Ammon's horn (tissue), 1 donor: ENCODE measurements around the gene GABRQ.
A peak's percentile ranks its signal among the peaks of the same experiment; 100 is the strongest.

Experiments
- DNase-seq: peaks from one replicate; pipeline ENCODE4 v3.0.0-alpha.2; 2016; ENCODE audit warnings: low spot score

Gene GABRQ

GRCh38 chrX:152637649-152638442 lies at the start of gene GABRQ:
GABRQ (plus strand) TSS chrX:152637895; CDS start chrX:152638203, 308 bp downstream.
- peak; percentile 54 for DNase-seq

- DNase-seq, result no peak
These were observed 49.5 kb upstream of the GABRQ start for GRCh38 chrX:152588206-152588605.

DNA sequence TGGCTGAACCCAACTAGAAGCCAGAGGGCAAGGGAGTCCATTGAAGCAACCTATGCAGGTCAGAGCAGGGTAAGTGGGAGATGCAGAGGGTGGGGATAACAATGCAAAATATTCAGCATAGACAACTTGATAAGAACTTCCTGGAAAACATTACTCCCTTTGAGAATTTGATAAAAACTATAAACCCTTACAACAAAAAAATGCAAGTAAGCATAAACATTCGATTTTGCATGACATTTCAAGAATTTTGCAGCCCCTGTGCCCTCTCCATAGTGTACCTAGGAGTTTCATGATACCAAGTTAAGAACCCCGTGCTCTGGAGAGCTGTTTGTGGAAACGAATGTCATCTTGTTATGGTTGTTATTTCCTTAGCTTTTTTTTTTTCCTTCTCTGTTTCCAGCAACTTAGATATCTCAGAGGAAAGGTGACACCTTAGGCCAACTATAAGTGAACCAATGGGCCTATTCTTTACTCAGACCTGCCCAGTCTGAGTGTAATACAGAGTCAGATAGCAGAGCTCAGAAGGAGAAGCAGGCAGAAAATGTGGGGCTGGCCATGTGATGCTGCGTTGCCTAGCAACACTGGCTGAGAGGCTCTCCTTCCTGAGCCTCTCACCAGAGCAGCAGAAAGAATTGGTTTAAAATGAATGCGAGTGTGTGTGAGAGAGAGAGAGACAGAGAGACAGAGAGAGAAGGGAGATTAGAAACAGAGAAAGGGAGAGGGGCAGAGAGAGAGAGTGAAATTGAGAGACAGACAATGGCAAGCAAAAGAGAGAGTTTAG lies 36.7 kb upstream of the GABRQ start:
- DNase-seq, result peak; percentile 69

- DNase-seq, result peak; percentile 8
These were observed 35.7 kb upstream of the GABRQ start for GRCh38 chrX:152601848-152602616.

GRCh38 chrX:152614791-152615190 lies 22.9 kb upstream of the GABRQ start:
- no peak for DNase-seq

DNA sequence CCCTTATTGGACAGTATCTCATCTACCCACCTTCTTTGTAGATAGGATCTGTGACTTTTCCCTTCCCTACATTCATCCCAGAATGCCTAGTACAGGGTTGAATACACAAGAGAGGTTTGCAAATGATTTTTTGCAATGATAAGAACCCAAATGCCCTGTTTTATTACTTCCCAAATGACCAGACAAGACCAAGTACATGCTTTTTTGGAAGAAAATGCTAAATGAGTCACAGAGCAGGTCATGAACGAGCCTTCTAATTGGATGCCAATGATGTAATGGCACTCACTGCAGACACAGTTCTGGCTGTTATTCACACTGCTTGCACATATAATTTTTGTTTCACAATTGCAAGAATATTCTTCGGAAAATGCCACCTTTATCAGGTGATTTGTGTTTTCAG lies 17.8 kb upstream of the GABRQ start:
- no peak for DNase-seq

- no peak for DNase-seq
These were observed 5.1 kb upstream of the GABRQ start for GRCh38 chrX:152632445-152633097.

DNA sequence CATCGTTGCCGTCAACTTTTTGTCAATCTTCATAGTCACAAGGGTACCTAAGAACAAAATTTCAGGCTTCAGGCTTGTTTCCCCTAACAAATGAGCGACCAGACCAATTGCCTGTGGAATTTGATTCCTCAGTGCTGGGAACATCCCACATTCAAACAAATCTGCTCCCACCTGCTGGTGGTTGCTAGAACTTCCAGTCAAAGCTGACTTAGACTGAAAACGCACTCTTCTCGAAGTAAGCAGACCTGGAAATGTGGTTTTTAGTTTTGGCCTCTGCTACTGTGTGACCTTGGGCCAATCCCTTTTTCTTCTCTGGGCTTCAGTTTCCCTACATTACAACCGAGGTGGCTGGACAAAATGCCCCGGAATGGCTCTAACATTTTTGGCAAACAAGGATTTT lies 1.8 kb upstream of the GABRQ start:
- peak; percentile 50 for DNase-seq

- DNase-seq, result no peak
These were observed 779 bp downstream of the GABRQ start for GRCh38 chrX:152638443-152638904.

GRCh38 chrX:152639426-152639825 lies 1.7 kb downstream of the GABRQ start:
- no peak for DNase-seq

DNA sequence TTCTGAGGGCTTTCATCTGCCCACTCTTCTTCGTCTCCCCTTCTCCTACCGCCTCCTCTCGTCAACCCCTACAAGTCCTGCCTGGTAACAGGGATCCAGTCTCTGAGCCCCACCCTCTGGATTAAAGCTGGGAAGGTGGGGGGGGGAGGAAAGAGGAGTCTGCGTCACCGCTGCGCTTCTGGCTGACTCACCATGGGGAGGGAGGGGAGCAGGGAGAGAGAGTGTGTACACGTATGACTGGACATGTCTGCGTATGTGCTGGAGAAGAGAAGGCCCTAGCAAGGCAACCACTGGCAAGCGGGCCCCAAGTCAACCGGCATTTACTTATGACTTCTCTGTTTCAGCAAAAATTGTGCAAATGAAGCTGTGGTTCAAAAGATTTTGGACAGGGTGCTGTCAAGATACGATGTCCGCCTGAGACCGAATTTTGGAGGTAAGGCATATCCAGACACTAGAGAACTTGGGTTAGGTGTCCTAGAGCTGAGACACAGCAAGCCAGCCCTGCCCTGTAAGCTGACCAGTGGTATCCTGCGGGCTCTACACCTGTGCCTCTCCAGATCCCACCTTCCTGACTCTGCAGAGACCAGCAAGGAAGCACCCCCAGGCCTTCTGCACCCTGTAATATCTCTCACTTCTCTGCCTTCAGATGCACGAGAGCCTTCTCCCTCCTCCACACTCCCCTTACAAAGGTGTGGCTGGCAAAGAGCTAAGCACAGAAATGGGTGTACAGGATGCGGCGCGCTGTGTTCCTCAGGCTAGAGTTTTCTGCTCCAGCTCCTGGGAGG lies 2.5 kb downstream of the GABRQ start:
- peak; percentile 25 for DNase-seq

GRCh38 chrX:152641256-152641875 lies 3.7 kb downstream of the GABRQ start:
- DNase-seq, result no peak

DNA sequence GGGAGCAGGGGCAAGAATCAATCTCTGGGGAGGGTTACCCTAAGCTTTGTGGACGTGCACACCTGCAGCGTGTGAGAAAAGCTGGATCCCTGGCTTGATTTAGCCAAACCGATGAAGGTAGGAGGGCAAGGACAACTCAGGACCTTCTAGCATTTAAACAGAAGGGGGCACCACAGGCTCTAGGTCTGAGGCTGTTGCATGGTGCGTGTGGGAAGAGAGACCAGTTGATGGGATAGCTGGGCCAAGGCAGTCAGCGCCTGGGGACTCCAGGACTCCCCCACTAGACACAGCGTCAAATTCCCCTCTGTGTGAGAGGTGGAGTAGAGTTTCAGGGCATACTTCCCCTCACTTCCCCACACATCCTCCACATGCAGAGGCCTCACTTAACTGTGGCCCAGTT lies 4.3 kb downstream of the GABRQ start:
- peak; percentile 48 for DNase-seq

- peak; percentile 68 for DNase-seq
These were observed 5.4 kb downstream of the GABRQ start for GRCh38 chrX:152642931-152643564.

- DNase-seq, result no peak
These were observed 9.3 kb downstream of the GABRQ start for GRCh38 chrX:152646961-152647360.

DNA sequence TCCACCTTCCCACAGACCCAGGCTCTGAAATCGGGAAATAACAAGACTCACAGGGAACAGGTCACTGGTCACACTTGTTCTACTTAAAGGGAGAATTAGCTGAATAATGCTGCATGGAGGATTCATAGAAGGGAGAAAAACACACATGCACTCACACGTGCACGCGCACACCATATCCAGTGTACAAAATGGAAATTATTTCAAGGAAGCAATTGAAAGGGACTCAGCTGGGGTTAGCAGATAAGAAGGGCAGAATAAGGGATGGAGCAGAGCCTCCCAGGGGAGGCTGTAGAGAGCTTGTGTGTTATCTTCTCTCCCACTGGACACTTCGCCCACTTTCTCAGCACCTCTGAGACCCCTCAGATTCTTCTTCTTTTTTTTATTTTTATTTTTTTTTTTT lies 10.3 kb downstream of the GABRQ start:
- no peak for DNase-seq

- no peak for DNase-seq
These were observed 14.4 kb downstream of the GABRQ start for GRCh38 chrX:152652060-152652459.

- no peak for DNase-seq
These were observed 14.8 kb downstream of the GABRQ start for GRCh38 chrX:152652467-152652866.

DNA sequence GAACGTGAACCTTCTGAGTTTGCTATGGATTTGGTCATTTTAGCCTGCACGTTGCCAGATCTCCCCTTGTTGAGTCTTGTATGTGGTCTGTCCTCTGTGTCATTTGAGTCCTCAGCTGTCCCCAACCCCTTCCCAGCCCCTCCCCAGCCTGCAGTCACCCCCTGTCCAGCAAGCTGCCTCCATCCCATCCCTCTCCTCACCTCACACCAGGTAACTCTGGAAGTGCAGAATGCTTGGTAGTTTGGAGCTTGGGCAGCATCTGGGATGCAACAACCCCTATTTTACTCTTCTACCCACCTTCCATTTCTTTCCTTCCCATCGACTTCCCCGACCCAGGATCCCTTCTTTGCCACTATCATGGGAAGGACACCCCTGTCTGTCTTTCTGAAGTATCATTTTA lies 18.4 kb downstream of the GABRQ start:
- DNase-seq, result no peak

DNA sequence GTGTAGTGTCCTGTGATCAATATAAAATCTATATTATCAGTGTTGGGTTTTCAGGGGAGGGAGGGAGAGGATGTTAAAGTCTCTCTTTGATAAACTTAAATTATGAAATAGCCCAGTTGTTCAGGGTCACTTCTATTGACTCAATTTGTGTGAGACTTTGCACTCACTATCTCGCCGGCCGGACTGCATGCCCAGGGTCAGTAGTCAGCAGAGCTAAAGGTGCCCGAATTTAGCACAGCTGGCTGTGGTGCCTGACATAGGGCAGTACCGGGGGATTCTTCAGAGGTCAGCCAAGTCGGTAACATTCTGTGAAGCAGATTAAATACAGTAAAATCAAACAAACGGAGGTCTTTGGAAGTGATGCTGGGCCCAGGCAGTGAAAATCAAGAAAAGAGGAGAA lies 19.2 kb downstream of the GABRQ start:
- DNase-seq, result no peak
